Kidney epithelial cell (primary cell): ENCODE measurements around the gene ELAVL2. TPM values are rescaled to one million over a fixed set of nuclear protein-coding genes. Genes with fewer than 3 reads are reported as not detected.

Experiments used
- DNase-seq: peaks from one replicate; pipeline ENCODE4 v3.0.0-alpha.2; 2010; ENCODE audit warnings: low read depth
- H3K27me3 ChIP-seq: 2 replicates; pipeline ENCODE4 v1.6.0; 2011; ENCODE audit warnings: low read length; ENCODE audit not compliant: control insufficient read depth, insufficient read depth
- H3K36me3 ChIP-seq: 2 replicates; pipeline ENCODE4 v1.5.1; 2011; ENCODE audit warnings: low read length; ENCODE audit not compliant: control insufficient read depth, insufficient read depth
- H3K4me3 ChIP-seq: 2 replicates; pipeline ENCODE4 v1.5.1; 2011; ENCODE audit warnings: low read depth, mild to moderate bottlenecking, control low read depth, low read length
- CTCF ChIP-seq: IDR thresholded peaks from 2 replicates; pipeline ENCODE4 v1.5.1; 2011; ENCODE audit warnings: mild to moderate bottlenecking, moderate library complexity, low read length, control low read depth, inconsistent platforms; ENCODE audit not compliant: insufficient read depth, poor library complexity, severe bottlenecking
- total RNA-seq: library from RNA; depleted of rRNA; stranded (reverse); fragments of >200 nt; gene quantifications from 2 replicates; pipeline ENCODE4 v1.2.3, GENCODE V29; 2015

ELAVL2 gene
- total RNA-seq, 1 donor from 2014 or later: 0.92 TPM

GRCh38 chr9:23698161-23698560 lies 127.9 kb downstream of the ELAVL2 start:
- DNase-seq: no peak
- H3K36me3 ChIP-seq: no peaks in the 10 kb centered on the region
- H3K27me3 ChIP-seq: no peaks in the 10 kb centered on the region
- no peak for TF ChIP-seq CTCF
- H3K4me3 ChIP-seq: no peak overlapping the region

- TF ChIP-seq CTCF: no peak
- Histone ChIP-seq H3K36me3 (no peaks in the 10 kb centered on the region), H3K27me3 (no peaks in the 10 kb centered on the region), H3K4me3 (no peak overlapping the region)
- DNase-seq: no peak
These were observed 130.5 kb downstream of the ELAVL2 start for GRCh38 chr9:23695572-23695971.

- Histone ChIP-seq H3K36me3 (no peaks in the 10 kb centered on the region), H3K4me3 (no peak overlapping the region), H3K27me3 (no peaks in the 10 kb centered on the region)
- no peak for TF ChIP-seq CTCF
- no peak for DNase-seq
These were observed 132.7 kb downstream of the ELAVL2 start for GRCh38 chr9:23693374-23693773.

GRCh38 chr9:23686896-23687295 lies 139.1 kb downstream of the ELAVL2 start:
- no peak overlapping the region for H3K4me3 ChIP-seq
- H3K27me3 ChIP-seq: no peaks in the 10 kb centered on the region
- no peak for TF ChIP-seq CTCF
- no peaks in the 10 kb centered on the region for H3K36me3 ChIP-seq
- no peak for DNase-seq

GRCh38 chr9:23686257-23686656 lies 139.8 kb downstream of the ELAVL2 start:
- Histone ChIP-seq H3K4me3 (no peak overlapping the region), H3K27me3 (no peaks in the 10 kb centered on the region), H3K36me3 (no peaks in the 10 kb centered on the region)
- peak; percentile 21 for DNase-seq
- TF ChIP-seq CTCF: no peak

- no peak for TF ChIP-seq CTCF
- no peak overlapping the region for H3K4me3 ChIP-seq
- no peaks in the 10 kb centered on the region for H3K27me3 ChIP-seq
- H3K36me3 ChIP-seq: no peaks in the 10 kb centered on the region
- no peak for DNase-seq
These were observed 142.4 kb downstream of the ELAVL2 start for GRCh38 chr9:23683611-23684061.
